H9 (cell line): ENCODE results near the gene PPP1CB. TPM values are rescaled to one million over a fixed set of nuclear protein-coding genes. Genes with fewer than 3 reads are reported as not detected.

Experiments used
- DNase-seq: peaks from one replicate; pipeline ENCODE4 v3.0.0-alpha.2; 2017
- H2AFZ ChIP-seq: one replicate; pipeline ENCODE4 v1.6.1; 2013; ENCODE audit warnings: mild to moderate bottlenecking, low read length, control low read depth, moderate library complexity
- H2AK5ac ChIP-seq: 2 replicates; pipeline ENCODE4 v1.6.1; 2013; ENCODE audit warnings: low read length, control low read depth, mixed read lengths; ENCODE audit not compliant: insufficient read length
- H2BK120ac ChIP-seq: one replicate; pipeline ENCODE4 v1.6.1; 2013; ENCODE audit warnings: low read depth, mild to moderate bottlenecking, low read length, control low read depth, inconsistent platforms; ENCODE audit not compliant: poor library complexity, severe bottlenecking
- H2BK12ac ChIP-seq: 2 replicates; pipeline ENCODE4 v1.6.1; 2013; ENCODE audit warnings: low read length, control low read depth, mixed read lengths, low read depth; ENCODE audit not compliant: insufficient read length
- H2BK15ac ChIP-seq: 2 replicates; pipeline ENCODE4 v1.6.1; 2013; ENCODE audit warnings: low read depth, low read length, control low read depth
- H2BK20ac ChIP-seq: one replicate; pipeline ENCODE4 v1.6.1; 2013; ENCODE audit warnings: low read depth, mild to moderate bottlenecking, low read length, control low read depth, inconsistent platforms; ENCODE audit not compliant: poor library complexity, severe bottlenecking
- H2BK5ac ChIP-seq: 2 replicates; pipeline ENCODE4 v1.6.1; 2013; ENCODE audit warnings: low read length, control low read depth, mixed read lengths; ENCODE audit not compliant: insufficient read length
- H3K14ac ChIP-seq: 2 replicates; pipeline ENCODE4 v1.6.1; 2013; ENCODE audit warnings: low read length, control low read depth; ENCODE audit not compliant: insufficient read depth
- H3K18ac ChIP-seq: 2 replicates; pipeline ENCODE4 v1.6.1; 2013; ENCODE audit warnings: low read depth, mild to moderate bottlenecking, mixed read lengths, low read length, control low read depth; ENCODE audit not compliant: insufficient read length
- H3K23ac ChIP-seq: 2 replicates; pipeline ENCODE4 v1.6.1; 2013; ENCODE audit warnings: low read length, control low read depth, mixed read lengths, low read depth; ENCODE audit not compliant: insufficient read length
- H3K23me2 ChIP-seq: 2 replicates; pipeline ENCODE4 v1.6.1; 2013; ENCODE audit warnings: low read depth, mild to moderate bottlenecking, mixed read lengths, low read length, control low read depth; ENCODE audit not compliant: insufficient read length, poor library complexity, severe bottlenecking
- H3K27ac ChIP-seq: 2 replicates; pipeline ENCODE4 v1.5.1; 2013; ENCODE audit warnings: low read length, control low read depth, mixed read lengths, low read depth; ENCODE audit not compliant: insufficient read length
- H3K27me3 ChIP-seq: 2 replicates; pipeline ENCODE4 v1.6.1; 2013; ENCODE audit warnings: low read length, control low read depth, inconsistent platforms; ENCODE audit not compliant: insufficient read depth
- H3K4ac ChIP-seq: 2 replicates; pipeline ENCODE4 v1.6.1; 2013; ENCODE audit warnings: low read depth, mild to moderate bottlenecking, control low read depth, inconsistent platforms, low read length, moderate library complexity
- H3K4me1 ChIP-seq: 2 replicates; pipeline ENCODE4 v1.6.1; 2013; ENCODE audit warnings: low read length, control low read depth, inconsistent platforms; ENCODE audit not compliant: insufficient read depth
- H3K4me2 ChIP-seq: 2 replicates; pipeline ENCODE4 v1.6.1; 2013; ENCODE audit warnings: low read length, control low read depth, mixed read lengths; ENCODE audit not compliant: insufficient read length, insufficient read depth
- H3K56ac ChIP-seq: 2 replicates; pipeline ENCODE4 v1.6.1; 2013; ENCODE audit warnings: low read depth, mild to moderate bottlenecking, mixed read lengths, low read length, control low read depth; ENCODE audit not compliant: insufficient read length
- H3K79me1 ChIP-seq: 2 replicates; pipeline ENCODE4 v1.6.1; 2013; ENCODE audit warnings: low read depth, mild to moderate bottlenecking, moderate library complexity, low read length, control low read depth, inconsistent platforms; ENCODE audit not compliant: insufficient read depth, poor library complexity, severe bottlenecking
- H3K79me2 ChIP-seq: 2 replicates; pipeline ENCODE4 v1.6.1; 2013; ENCODE audit warnings: low read length, control low read depth, inconsistent platforms; ENCODE audit not compliant: insufficient read depth
- H3K9ac ChIP-seq: 2 replicates; pipeline ENCODE4 v1.6.1; 2013; ENCODE audit warnings: low read length, control low read depth, mixed read lengths; ENCODE audit not compliant: insufficient read length; ENCODE audit errors: extremely low read depth
- H3K9me3 ChIP-seq: one replicate; pipeline ENCODE4 v1.6.1; 2013; ENCODE audit warnings: low read depth, low read length, inconsistent platforms; ENCODE audit not compliant: control insufficient read depth
- H3T11ph ChIP-seq: one replicate; pipeline ENCODE4 v1.6.1; 2013; ENCODE audit warnings: mild to moderate bottlenecking, low read length, control low read depth, inconsistent platforms
- H4K20me1 ChIP-seq: one replicate; pipeline ENCODE4 v1.6.1; 2013; ENCODE audit not compliant: control insufficient read depth, insufficient read length, insufficient read depth
- H4K5ac ChIP-seq: 2 replicates; pipeline ENCODE4 v1.6.1; 2013; ENCODE audit warnings: low read depth, mild to moderate bottlenecking, mixed read lengths, low read length, control low read depth; ENCODE audit not compliant: insufficient read length
- H4K8ac ChIP-seq: replicated peaks from 2 replicates; pipeline ENCODE4 v1.6.1; 2013; ENCODE audit warnings: low read length, control low read depth, mixed read lengths, low read depth; ENCODE audit not compliant: insufficient read length
- H4K91ac ChIP-seq: 2 replicates; pipeline ENCODE4 v1.6.1; 2013; ENCODE audit warnings: low read depth, mild to moderate bottlenecking, moderate library complexity, mixed read lengths, low read length, control low read depth; ENCODE audit not compliant: insufficient read length
- H3K27ac Mint-ChIP-seq, 3 experiments: 2 replicates in 2 of 3; 3 replicates in 1 of 3; pipeline ENCODE4 v1.8.0; 2020 to 2021; ENCODE audit warnings: mixed read lengths in 3 of 3, mild to moderate bottlenecking in 1 of 3, moderate library complexity in 1 of 3
- H3K27me3 Mint-ChIP-seq: 2 replicates; pipeline ENCODE4 v1.8.0; 2021; ENCODE audit warnings: low read depth, mild to moderate bottlenecking, moderate library complexity, mixed read lengths
- H3K36me3 Mint-ChIP-seq, 3 experiments: 2 replicates in 2 of 3; 3 replicates in 1 of 3; pipeline ENCODE4 v1.8.0; 2020 to 2021; ENCODE audit warnings: low read depth in 3 of 3, mixed read lengths in 3 of 3; ENCODE audit not compliant: insufficient read depth in 1 of 3
- H3K4me1 Mint-ChIP-seq, 2 experiments: 2 replicates each; pipeline ENCODE4 v1.8.0; 2020; ENCODE audit warnings: mixed read lengths in 2 of 2
- H3K4me3 Mint-ChIP-seq, 2 experiments: 2 replicates in 1 of 2; 3 replicates in 1 of 2; pipeline ENCODE4 v1.8.0; 2020 to 2021; ENCODE audit warnings: mild to moderate bottlenecking in 2 of 2, mixed read lengths in 2 of 2, moderate library complexity in 1 of 2
- H3K9me3 Mint-ChIP-seq, 2 experiments: 2 replicates in 1 of 2; 3 replicates in 1 of 2; pipeline ENCODE4 v1.8.0; 2020; ENCODE audit warnings: mild to moderate bottlenecking in 2 of 2, mixed read lengths in 2 of 2, moderate library complexity in 1 of 2
- WGBS: extraction: QIAGEN DNeasy Blood & Tissue Kit; methylation state at CpG from one replicate; pipeline ENCODE4 v1.1.7; 2013; ENCODE audit warnings: missing lambda C conversion rate, low lambda C conversion rate, mixed read lengths; ENCODE audit not compliant: insufficient read length; ENCODE audit errors: extremely low coverage; 5-methylcytosine and 5-hydroxymethylcytosine counted together
- total RNA-seq: library from RNA; stranded (reverse); gene quantifications from 2 replicates; pipeline ENCODE4 v1.2.1, GENCODE V29; 2021
- TF ChIP-seq, protein P1 (sequence below): fragments of 200-600 bp; sonication (generic); conservative IDR thresholded peaks from 3 replicates; pipeline ENCODE4 v1.8.0; 2021; ENCODE audit warnings: antibody characterized with exemption, mild to moderate bottlenecking

The PPP1CB gene
- total RNA-seq, 1 experiment from 2014 or later = 184 TPM

DNA sequence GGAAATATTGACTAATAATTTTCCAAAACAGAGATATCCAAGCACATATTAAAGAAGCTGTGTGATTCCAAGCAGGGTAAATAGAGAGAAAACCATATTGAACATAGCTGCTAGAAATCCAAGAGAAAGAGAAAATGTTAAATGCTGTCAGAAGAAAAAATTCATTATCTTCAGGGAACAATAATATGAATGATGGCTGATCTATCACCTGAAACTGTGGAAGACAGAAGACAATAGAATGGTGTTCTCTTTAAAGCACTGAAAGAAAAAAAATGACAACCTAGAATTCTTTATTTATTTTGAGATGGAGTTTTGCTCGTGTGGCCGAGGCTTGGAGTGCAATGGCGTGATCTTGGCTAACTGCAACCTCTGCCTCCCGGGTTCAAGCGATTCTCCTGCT lies 17.3 kb downstream of the PPP1CB start:
- H2BK120ac ChIP-seq = no peak overlapping the region
- no peak overlapping the region for H3K27ac ChIP-seq
- H3K9ac ChIP-seq = no peak overlapping the region
- peaks cover 4% of the 10 kb centered on the region for H3K79me1 ChIP-seq
- no peak for DNase-seq
- no peaks in the 10 kb centered on the region for H3K27me3 Mint-ChIP-seq
- H4K8ac ChIP-seq = no peak overlapping the region
- H4K20me1 ChIP-seq = no peaks in the 10 kb centered on the region
- H3K36me3 Mint-ChIP-seq = peaks cover 2 to 13% (median 10%) of the 10 kb centered on the region in 3 experiments; a peak in 5 of 7 replicates
- H3K79me2 ChIP-seq = peaks cover 41% of the 10 kb centered on the region; the same call in 1 of the 2 replicates
- H4K91ac ChIP-seq = no peak overlapping the region
- H3K27ac Mint-ChIP-seq = no peak overlapping the region
- H3K23me2 ChIP-seq = no peaks in the 10 kb centered on the region
- H3K18ac ChIP-seq = no peak overlapping the region
- H3K56ac ChIP-seq = no peak overlapping the region
- no peaks in the 10 kb centered on the region for H3K9me3 ChIP-seq
- no peak overlapping the region for H2AK5ac ChIP-seq
- no peak overlapping the region for H2AFZ ChIP-seq
- H3K4me1 ChIP-seq = no peaks in the 10 kb centered on the region
- no peak overlapping the region for H3K4ac ChIP-seq
- no peak overlapping the region for H3K23ac ChIP-seq
- peaks cover 3 to 5% of the 10 kb centered on the region in 2 experiments; a peak in 3 of 4 replicates for H3K4me1 Mint-ChIP-seq
- H2BK20ac ChIP-seq = no peak overlapping the region
- no peak overlapping the region for H2BK12ac ChIP-seq
- no peak overlapping the region for H3K14ac ChIP-seq
- no CpG with 5 or more reads among the region's 5 CpGs for WGBS
- no peak overlapping the region for H3K4me3 Mint-ChIP-seq
- TF ChIP-seq, protein P1, sequence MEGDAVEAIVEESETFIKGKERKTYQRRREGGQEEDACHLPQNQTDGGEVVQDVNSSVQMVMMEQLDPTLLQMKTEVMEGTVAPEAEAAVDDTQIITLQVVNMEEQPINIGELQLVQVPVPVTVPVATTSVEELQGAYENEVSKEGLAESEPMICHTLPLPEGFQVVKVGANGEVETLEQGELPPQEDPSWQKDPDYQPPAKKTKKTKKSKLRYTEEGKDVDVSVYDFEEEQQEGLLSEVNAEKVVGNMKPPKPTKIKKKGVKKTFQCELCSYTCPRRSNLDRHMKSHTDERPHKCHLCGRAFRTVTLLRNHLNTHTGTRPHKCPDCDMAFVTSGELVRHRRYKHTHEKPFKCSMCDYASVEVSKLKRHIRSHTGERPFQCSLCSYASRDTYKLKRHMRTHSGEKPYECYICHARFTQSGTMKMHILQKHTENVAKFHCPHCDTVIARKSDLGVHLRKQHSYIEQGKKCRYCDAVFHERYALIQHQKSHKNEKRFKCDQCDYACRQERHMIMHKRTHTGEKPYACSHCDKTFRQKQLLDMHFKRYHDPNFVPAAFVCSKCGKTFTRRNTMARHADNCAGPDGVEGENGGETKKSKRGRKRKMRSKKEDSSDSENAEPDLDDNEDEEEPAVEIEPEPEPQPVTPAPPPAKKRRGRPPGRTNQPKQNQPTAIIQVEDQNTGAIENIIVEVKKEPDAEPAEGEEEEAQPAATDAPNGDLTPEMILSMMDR = no peak
- H3K4me2 ChIP-seq = no peak overlapping the region
- no peaks in the 10 kb centered on the region for H3K27me3 ChIP-seq
- peaks cover 0 to 2% of the 10 kb centered on the region in 2 experiments; a peak in 1 of 5 replicates for H3K9me3 Mint-ChIP-seq
- no peak overlapping the region for H3T11ph ChIP-seq
- no peak overlapping the region for H2BK5ac ChIP-seq
- no peak overlapping the region for H2BK15ac ChIP-seq
- no peak overlapping the region for H4K5ac ChIP-seq
